Right lung (tissue), 5 donors: ENCODE results near the gene FFAR1. TPM values are rescaled to one million over a fixed set of nuclear protein-coding genes. Genes with fewer than 3 reads are reported as not detected.
"Not testable (repeated sequence)": the region's sequence is repeated elsewhere in the genome, so short reads cannot be mapped to it uniquely, and the experiment has no call there.

Source experiments
- DNase-seq, 2 donors: peaks; one replicate each; pipeline ENCODE4 v3.0.0-alpha.2; 2013
- polyA plus RNA-seq, 5 donors: library from polyadenylated mRNA; unstranded; fragments of 120-200 nt; gene quantifications; one replicate each; pipeline versions ENCODE4 v1.2.1 to v1.2.3, GENCODE V29; 2013; ENCODE audit warnings: inconsistent platforms in 1 of 5, low replicate concordance in 1 of 5; ENCODE audit not compliant: insufficient read length in 5 of 5, insufficient read depth in 1 of 5

FFAR1 gene
- polyA plus RNA-seq, 5 donors: 0.10 to 0.49 (median 0.44) TPM; not detected in 2

GRCh38 chr19:35360081-35360480 lies 12.4 kb downstream of the FFAR1 start:
- not testable (repeated sequence) for DNase-seq

- no peak for DNase-seq
Measured at GRCh38 chr19:35360880-35361420, 13.2 kb downstream of the FFAR1 start.

GRCh38 chr19:35362261-35363000 lies 14.7 kb downstream of the FFAR1 start:
- no peak for DNase-seq

GRCh38 chr19:35363001-35363590 lies 15.4 kb downstream of the FFAR1 start:
- no peak for DNase-seq

GRCh38 chr19:35363711-35364425 lies 16.2 kb downstream of the FFAR1 start:
- no peak for DNase-seq

- DNase-seq: no peak
Measured at GRCh38 chr19:35365303-35365702, 17.6 kb downstream of the FFAR1 start.

- DNase-seq: no peak
Measured at GRCh38 chr19:35368378-35368777, 20.7 kb downstream of the FFAR1 start.

- DNase-seq: no peak
Measured at GRCh38 chr19:35369522-35369921, 21.8 kb downstream of the FFAR1 start.

GRCh38 chr19:35370722-35371121 lies 23.0 kb downstream of the FFAR1 start, which contains the start of gene GPR42:
GPR42 (plus strand) TSS chr19:35371068; CDS start chr19:35371360, 292 bp downstream.
- DNase-seq: no peak

GRCh38 chr19:35373492-35373891 lies 25.8 kb downstream of the FFAR1 start:
- no peak for DNase-seq

GRCh38 chr19:35374031-35374430 lies 26.3 kb downstream of the FFAR1 start:
- not testable (repeated sequence) for DNase-seq

GRCh38 chr19:35375505-35376307 lies 28.0 kb downstream of the FFAR1 start:
- DNase-seq: no peak

GRCh38 chr19:35377656-35378055 lies 30.0 kb downstream of the FFAR1 start:
- DNase-seq: no peak

GRCh38 chr19:35378356-35378755 lies 30.7 kb downstream of the FFAR1 start:
- no peak for DNase-seq

- not testable (repeated sequence) for DNase-seq
Measured at GRCh38 chr19:35379545-35379944, 31.8 kb downstream of the FFAR1 start.

- no peak for DNase-seq
Measured at GRCh38 chr19:35379992-35380391, 32.3 kb downstream of the FFAR1 start.

GRCh38 chr19:35380450-35381124 lies 32.9 kb downstream of the FFAR1 start:
- DNase-seq: no peak

- DNase-seq: no peak
Measured at GRCh38 chr19:35381318-35381717, 33.6 kb downstream of the FFAR1 start.

- DNase-seq: no peak
Measured at GRCh38 chr19:35381926-35382325, 34.2 kb downstream of the FFAR1 start.

- no peak for DNase-seq
Measured at GRCh38 chr19:35383536-35383935, 35.8 kb downstream of the FFAR1 start.
